Ascending aorta (tissue), 2 donors: ENCODE measurements around the gene GNB1L. TPM values are rescaled to one million over a fixed set of nuclear protein-coding genes. Genes with fewer than 3 reads are reported as not detected.

ENCODE experiments used
- DNase-seq, 2 donors: peaks; one replicate each; pipeline ENCODE4 v3.0.0-alpha.2; 2019; ENCODE audit warnings: low spot score in 2 of 2
- H3K27ac ChIP-seq, 2 donors: fragments of 200-600 bp; sonication (generic); one replicate each; pipeline ENCODE4 v1.5.1; 2016 to 2017; ENCODE audit warnings: mild to moderate bottlenecking in 1 of 2
- H3K27me3 ChIP-seq: fragments of 200-600 bp; sonication (generic); one replicate; pipeline ENCODE4 v1.5.1; 2017
- H3K36me3 ChIP-seq, 2 donors: fragments of 200-600 bp; sonication (generic); one replicate each; pipeline ENCODE4 v1.5.1; 2016
- H3K4me1 ChIP-seq, 2 donors: fragments of 200-600 bp; sonication (generic); one replicate each; pipeline ENCODE4 v1.5.1; 2016 to 2017; ENCODE audit warnings: mild to moderate bottlenecking in 1 of 2
- H3K4me3 ChIP-seq, 2 donors: fragments of 200-600 bp; sonication (generic); one replicate each; pipeline ENCODE4 v1.5.1; 2016 to 2017; ENCODE audit warnings: mild to moderate bottlenecking in 1 of 2
- H3K9me3 ChIP-seq, 2 donors: fragments of 200-600 bp; sonication (generic); one replicate each; pipeline ENCODE4 v1.5.1; 2016
- CTCF ChIP-seq, 3 experiments: fragments of 200-600 bp in 2 of 3; fragments of 450-650 bp in 1 of 3; sonication (generic) in 2 of 3; IDR thresholded peaks; one replicate each; pipeline ENCODE4 v1.5.1; 2016 to 2019; ENCODE audit warnings: antibody characterized with exemption in 3 of 3, mild to moderate bottlenecking in 1 of 3, moderate library complexity in 1 of 3
- intact Hi-C: fragments of 100-400 bp; cut with DNase I; formaldehyde crosslinking; loops from one replicate; pipeline ENCODE4 v1.15.1; 2023
- total RNA-seq: library from RNA; depleted of rRNA; stranded (reverse); fragments of >200 nt; gene quantifications from one replicate; pipeline ENCODE4 v1.1.0, GENCODE V29; 2016

Gene GNB1L
- total RNA-seq, 1 donor from 2014 or later, result 7.9 TPM

DNA sequence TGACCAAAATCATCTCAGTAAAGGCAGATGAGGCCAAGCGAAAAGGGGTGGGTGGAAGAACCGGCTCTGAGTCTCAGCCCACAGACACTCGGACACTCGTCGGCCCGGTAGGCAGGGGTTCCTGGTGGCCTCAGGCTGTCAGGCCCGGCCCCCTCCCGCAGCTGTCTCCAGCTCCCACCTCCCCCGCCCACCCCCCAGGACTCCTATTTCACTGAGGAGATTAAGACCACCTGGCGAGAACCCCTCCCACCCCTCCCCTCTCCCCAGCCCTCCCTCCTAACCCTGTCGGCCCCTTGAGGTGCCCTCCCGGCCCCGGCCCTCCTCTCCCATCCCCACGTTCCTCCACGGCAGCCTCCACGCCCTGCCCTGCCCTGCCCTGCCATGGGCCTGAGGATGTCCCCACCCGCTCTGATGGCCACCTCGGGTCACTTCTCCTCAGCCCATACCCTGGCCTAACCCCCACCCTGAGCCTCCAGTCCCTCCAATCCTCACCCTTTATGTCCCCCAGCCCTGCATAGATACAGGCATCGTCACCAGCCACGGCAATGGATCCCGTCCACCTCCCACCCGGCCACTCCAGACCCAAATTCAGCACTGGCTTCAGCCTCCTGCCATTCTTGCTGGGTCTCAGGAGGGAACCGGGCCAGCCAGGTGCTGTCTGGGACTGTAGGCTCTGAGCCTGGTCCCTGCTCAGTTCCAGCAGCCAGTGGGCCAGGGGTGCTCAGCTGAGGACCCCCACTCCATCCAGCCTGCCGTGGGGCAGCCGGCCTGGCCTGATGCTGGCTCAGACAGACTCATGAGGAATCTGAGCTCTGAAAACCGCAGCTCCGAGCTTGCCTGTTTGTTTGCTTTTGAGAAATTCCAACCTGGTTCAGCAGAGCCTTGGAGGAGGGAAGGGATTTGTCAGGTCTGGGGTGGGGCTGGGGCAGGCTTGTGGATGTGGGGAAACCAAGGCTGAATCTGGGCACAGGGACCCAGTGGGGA, 103.9 kb downstream of the GNB1L start:
- Histone ChIP-seq H3K9me3 (no peaks in the 10 kb centered on the region), H3K4me3 (no peak overlapping the region), H3K27ac (no peak overlapping the region), H3K4me1 (peaks cover 0 to 3% of the 10 kb centered on the region in 2 donors), H3K36me3 (no peaks in the 10 kb centered on the region), H3K27me3 (peaks cover 5% of the 10 kb centered on the region)
- no peak for TF ChIP-seq CTCF (IDR thresholded peaks at IDR 0.05)
- DNase-seq, result no peak
- intact Hi-C loops, result loop anchor here (5.0 kb wide), 1 partner anchor 137 kb away; no protein-coding TSS in a partner anchor

DNA sequence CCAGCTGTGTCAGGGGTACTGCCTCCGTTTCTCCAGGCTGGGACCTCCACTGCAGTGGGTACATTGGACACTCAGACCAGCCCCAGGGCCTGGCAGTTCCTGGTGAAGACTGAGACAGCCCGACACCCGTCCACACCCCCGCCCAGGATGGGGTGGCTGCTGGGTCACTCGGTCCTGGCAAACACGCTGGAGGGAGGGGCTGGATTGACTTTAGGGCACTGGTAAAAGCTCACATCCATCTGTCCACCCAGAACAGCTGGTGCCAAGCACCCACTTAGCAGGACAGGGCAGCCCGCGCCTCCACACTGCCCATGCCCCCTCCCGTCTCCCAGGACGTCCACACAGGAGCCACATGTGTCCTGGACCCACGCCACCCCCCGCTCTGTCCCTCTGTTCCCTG, 104.8 kb downstream of the GNB1L start:
- Histone ChIP-seq H3K27me3 (no peaks in the 10 kb centered on the region), H3K9me3 (no peaks in the 10 kb centered on the region), H3K36me3 (no peaks in the 10 kb centered on the region), H3K4me3 (no peak overlapping the region), H3K27ac (no peak overlapping the region), H3K4me1 (no peaks in the 10 kb centered on the region)
- intact Hi-C loops, result loop anchor here (5.0 kb wide), 1 partner anchor 137 kb away; no protein-coding TSS in a partner anchor
- no peak for DNase-seq
- TF ChIP-seq CTCF (IDR thresholded peaks at IDR 0.05), result no peak

DNA sequence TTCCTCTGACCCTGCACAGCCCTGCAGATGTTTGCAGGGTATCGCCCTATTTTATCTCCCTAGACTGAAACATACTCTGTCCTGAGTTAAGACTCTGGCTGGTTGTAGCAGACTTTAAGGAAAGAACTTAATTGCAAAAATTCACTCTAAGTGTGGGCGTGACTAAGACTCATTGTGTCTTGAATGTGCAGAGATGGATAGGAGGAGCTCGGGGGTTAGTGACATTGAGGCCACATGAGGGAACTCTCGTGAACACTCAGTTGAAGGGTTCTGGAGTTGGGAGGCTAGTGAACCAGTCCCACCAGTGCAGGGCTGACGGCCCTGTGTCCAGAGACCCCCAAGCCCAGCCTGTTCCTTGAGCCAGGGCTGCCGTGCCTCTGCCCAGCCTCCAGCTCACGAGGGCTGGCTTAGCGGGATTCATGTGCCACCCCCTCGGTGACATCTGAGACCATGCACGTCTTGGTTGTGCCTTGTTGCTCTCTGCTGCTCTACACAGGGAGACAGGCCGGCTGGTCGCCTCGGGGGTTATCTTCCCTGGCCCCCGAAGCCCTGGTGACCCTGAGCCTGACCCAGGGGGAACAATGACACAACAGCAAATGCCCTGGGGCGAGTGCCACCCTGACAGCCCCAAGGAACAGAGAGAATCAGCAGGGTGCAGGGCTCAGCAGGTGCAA, 105.5 kb downstream of the GNB1L start:
- no peaks in the 10 kb centered on the region for H3K36me3 ChIP-seq
- TF ChIP-seq CTCF (IDR thresholded peaks at IDR 0.05), result no peak
- no peaks in the 10 kb centered on the region for H3K27me3 ChIP-seq
- H3K27ac ChIP-seq, result no peak overlapping the region
- H3K4me3 ChIP-seq, result no peak overlapping the region
- H3K4me1 ChIP-seq, result no peaks in the 10 kb centered on the region
- no peak for DNase-seq
- no peaks in the 10 kb centered on the region for H3K9me3 ChIP-seq
- intact Hi-C loops, result no loop called here

- DNase-seq, result no peak
- no peaks in the 10 kb centered on the region for H3K36me3 ChIP-seq
- intact Hi-C loops, result no loop called here
Observed at GRCh38 chr22:19748139-19748538, 106.5 kb downstream of the GNB1L start.

GRCh38 chr22:19747551-19747950, 107.1 kb downstream of the GNB1L start:
- Histone ChIP-seq H3K27me3 (no peaks in the 10 kb centered on the region), H3K4me3 (no peak overlapping the region), H3K36me3 (no peaks in the 10 kb centered on the region), H3K27ac (no peak overlapping the region), H3K9me3 (no peaks in the 10 kb centered on the region), H3K4me1 (no peaks in the 10 kb centered on the region)
- no peak for DNase-seq
- intact Hi-C loops, result no loop called here
- TF ChIP-seq CTCF (IDR thresholded peaks at IDR 0.05), result no peak

More at GRCh38 chr22:19748139-19748538, 106.5 kb downstream of the GNB1L start:
- Histone ChIP-seq H3K9me3 (no peaks in the 10 kb centered on the region), H3K4me3 (no peak overlapping the region), H3K4me1 (no peaks in the 10 kb centered on the region), H3K27ac (no peak overlapping the region), H3K27me3 (no peaks in the 10 kb centered on the region)
- no peak for TF ChIP-seq CTCF (IDR thresholded peaks at IDR 0.05)
